AG04450 (cell line): ENCODE results near the gene RPS6KB2. TPM values are rescaled to one million over a fixed set of nuclear protein-coding genes. Genes with fewer than 3 reads are reported as not detected.

Experiments used
- CTCF ChIA-PET: fragments of 300-600, 350-600 bp; formaldehyde crosslinking; extraction: SDS; loops from one replicate; lab custom pipeline; 2022; ENCODE audit warnings: antibody characterized with exemption, inconsistent platforms; lab: Charles Lee
- POLR2A ChIA-PET: fragments of 350-600 bp; formaldehyde crosslinking; extraction: SDS; loops from one replicate; lab custom pipeline; 2021; ENCODE audit warnings: antibody characterized with exemption, inconsistent platforms; lab: Yijun Ruan, JAX
- DNase-seq: peaks from one replicate; pipeline ENCODE4 v3.0.0-alpha.2; 2011; ENCODE audit warnings: low read depth, low spot score
- H3K27ac ChIP-seq: one replicate; pipeline ENCODE4 v1.5.1; 2012; ENCODE audit warnings: low read depth, low read length, control low read depth
- H3K27me3 ChIP-seq: one replicate; pipeline ENCODE4 v1.6.0; 2012; ENCODE audit warnings: low read length; ENCODE audit not compliant: control insufficient read depth, insufficient read depth
- H3K4me3 ChIP-seq: 2 replicates; pipeline ENCODE4 v1.5.1; 2011; ENCODE audit warnings: mild to moderate bottlenecking, low read depth, low read length, control low read depth
- H3K9me3 ChIP-seq: 2 replicates; pipeline ENCODE4 v1.5.1; 2012; ENCODE audit warnings: low read length; ENCODE audit not compliant: control insufficient read depth, insufficient read depth
- polyA plus RNA-seq: library from polyadenylated mRNA; depleted of rRNA; stranded (reverse); fragments of >200 nt; gene quantifications from 2 replicates; pipeline ENCODE4 v1.2.3, GENCODE V29; 2011
- TF ChIP-seq, protein P1 (sequence below): IDR thresholded peaks from 2 replicates; pipeline ENCODE4 v1.5.1; 2011; ENCODE audit warnings: low read depth, low read length, control low read depth, inconsistent platforms

RPS6KB2 gene
- polyA plus RNA-seq, 1 experiment, result 36.0 TPM

DNA sequence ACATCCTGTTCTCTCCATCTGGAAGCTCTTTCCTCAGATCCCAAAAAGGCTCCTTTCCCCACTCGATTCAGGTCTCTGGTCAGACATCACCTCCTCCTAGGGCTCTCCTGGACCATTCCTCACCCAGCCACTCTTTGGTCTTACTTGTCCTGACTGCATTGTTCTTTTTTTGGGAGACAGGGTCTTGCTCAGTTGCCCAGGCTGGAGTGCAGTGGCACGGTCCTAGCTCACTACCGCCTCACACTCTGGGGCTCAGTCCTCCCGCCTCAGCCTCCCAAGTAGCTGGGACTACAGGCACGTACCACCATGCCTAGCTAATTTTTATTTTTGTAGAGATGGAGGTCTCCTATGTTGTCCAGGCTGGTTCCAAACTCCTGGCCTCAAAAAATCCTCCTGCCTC is 17.2 kb downstream of the RPS6KB2 start:
- no peaks in the 10 kb centered on the region for H3K27me3 ChIP-seq
- H3K4me3 ChIP-seq, result no peak overlapping the region
- CTCF ChIA-PET, result no interaction called here
- POLR2A ChIA-PET, result no interaction called here
- no peak overlapping the region for H3K27ac ChIP-seq
- no peaks in the 10 kb centered on the region; the same call in 1 of the 2 replicates for H3K9me3 ChIP-seq
- no peak for DNase-seq
- TF ChIP-seq, protein P1, sequence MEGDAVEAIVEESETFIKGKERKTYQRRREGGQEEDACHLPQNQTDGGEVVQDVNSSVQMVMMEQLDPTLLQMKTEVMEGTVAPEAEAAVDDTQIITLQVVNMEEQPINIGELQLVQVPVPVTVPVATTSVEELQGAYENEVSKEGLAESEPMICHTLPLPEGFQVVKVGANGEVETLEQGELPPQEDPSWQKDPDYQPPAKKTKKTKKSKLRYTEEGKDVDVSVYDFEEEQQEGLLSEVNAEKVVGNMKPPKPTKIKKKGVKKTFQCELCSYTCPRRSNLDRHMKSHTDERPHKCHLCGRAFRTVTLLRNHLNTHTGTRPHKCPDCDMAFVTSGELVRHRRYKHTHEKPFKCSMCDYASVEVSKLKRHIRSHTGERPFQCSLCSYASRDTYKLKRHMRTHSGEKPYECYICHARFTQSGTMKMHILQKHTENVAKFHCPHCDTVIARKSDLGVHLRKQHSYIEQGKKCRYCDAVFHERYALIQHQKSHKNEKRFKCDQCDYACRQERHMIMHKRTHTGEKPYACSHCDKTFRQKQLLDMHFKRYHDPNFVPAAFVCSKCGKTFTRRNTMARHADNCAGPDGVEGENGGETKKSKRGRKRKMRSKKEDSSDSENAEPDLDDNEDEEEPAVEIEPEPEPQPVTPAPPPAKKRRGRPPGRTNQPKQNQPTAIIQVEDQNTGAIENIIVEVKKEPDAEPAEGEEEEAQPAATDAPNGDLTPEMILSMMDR, result no peak

DNA sequence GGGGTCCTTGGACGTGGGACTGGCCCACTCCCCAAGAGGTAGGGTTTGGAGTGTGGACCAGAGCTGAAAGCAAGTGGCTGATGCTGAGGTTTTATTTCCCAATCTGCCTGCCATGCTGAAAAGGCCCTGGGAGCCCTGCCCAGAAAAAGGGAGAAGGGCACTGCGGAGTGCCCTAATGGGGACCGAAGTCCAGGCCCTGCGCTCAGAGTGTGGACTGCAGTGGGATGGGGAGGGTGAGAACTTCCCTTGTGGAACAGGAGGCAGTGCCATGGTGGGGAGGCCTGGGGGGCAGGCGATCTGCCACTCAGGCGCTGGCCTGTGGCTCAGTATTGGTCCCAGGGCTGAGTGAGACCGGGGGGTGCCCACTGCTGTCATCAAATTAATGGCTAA is 19.9 kb downstream of the RPS6KB2 start:
- H3K27ac ChIP-seq, result no peak overlapping the region
- H3K4me3 ChIP-seq, result no peak overlapping the region
- DNase-seq, result no peak
- TF ChIP-seq, protein P1, result no peak
- peaks cover 3% of the 10 kb centered on the region for H3K27me3 ChIP-seq
- ChIA-PET POLR2A (no interaction called here), CTCF (interaction anchor here (0.6 kb wide), 1 partner anchor 204 kb away, joined by 3 read pairs; no protein-coding TSS in a partner anchor)
- no peaks in the 10 kb centered on the region; the same call in 1 of the 2 replicates for H3K9me3 ChIP-seq

DNA sequence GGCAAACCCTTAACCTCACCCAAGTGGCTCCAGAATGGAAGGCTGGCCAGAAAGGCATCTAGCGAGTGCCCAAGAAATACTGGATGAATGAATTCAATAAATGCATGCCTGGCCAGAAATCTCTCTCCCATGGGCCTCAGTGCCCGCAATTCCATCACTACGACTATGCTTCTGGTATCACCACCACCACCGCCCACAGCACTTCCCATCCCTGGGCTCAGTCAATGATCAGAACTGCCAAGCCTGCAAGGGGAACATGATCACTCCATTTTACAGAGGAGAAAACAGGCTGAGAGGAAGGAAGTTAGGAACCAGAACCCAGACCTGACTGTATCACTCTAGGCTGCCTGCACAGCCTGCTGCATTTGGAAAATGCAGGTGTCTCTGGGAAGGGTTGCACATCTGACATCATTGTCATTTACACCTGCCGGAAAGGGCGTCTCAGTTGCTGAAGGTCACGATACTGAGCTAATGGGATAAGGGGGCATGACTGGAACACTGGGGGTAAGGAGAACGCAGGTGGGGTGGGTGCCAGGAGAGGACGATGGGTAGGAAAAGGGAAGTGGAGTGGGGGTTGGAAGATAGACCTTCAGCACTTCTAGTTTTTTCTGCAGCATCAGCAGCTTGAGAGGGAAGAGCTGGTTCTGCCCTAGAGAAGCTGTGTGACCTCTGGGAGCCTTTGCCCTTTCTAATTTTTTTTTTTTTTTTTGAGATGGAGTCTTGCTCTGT is 21.0 kb downstream of the RPS6KB2 start:
- Histone ChIP-seq H3K27ac (no peak overlapping the region), H3K4me3 (no peak overlapping the region), H3K27me3 (peaks cover 3% of the 10 kb centered on the region), H3K9me3 (no peaks in the 10 kb centered on the region; the same call in 1 of the 2 replicates)
- TF ChIP-seq, protein P1, result no peak
- no peak for DNase-seq
- ChIA-PET POLR2A (interaction anchor here (0.6 kb wide), 2 partner anchors 9 to 15 kb away, joined by 3 read pairs; no protein-coding TSS in a partner anchor), CTCF (interaction anchor here (0.6 kb wide), 1 partner anchor 203 kb away, joined by 3 read pairs; no protein-coding TSS in a partner anchor)

DNA sequence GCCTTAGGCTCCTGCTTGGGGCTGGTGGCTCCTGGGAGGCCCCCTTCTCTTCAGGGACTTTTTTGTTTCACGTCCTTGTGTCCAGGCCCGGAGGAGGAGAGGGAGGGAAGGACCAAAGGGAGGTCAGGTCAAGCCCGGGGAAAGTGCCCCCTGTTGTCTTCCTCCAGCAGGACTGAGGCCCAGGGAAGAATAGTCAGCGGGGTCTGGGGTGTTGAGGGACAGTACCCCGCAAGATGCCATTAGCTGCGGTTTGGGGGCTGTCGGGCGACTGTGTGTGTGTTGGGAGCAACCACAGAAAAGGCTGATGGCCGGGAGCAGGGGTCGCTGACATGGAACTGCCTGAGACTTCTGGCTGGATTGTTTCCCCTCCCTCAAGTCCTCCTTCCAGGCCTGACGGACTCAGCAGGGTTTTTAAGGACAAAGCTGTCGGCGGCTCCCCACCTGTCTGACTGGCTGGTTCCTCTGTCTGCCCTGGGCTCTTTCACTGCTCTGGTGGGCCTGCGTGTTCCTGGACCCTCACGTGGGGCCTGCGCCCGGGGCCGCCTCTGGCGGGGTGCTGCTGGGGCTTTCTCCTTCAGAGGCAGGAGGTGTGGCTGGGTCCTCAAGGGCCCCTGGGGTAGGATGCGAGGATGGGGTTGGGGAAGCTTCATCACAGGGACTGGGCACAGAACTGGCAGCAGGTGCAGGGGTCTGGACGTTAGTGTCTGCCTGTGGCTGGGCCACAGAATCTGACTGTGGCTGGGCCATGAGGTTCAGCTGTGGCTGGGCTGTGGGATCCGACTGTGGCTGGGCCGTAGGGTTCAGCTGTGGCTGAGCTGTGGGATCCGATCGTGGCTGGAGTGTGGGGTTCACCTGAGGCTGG is 22.7 kb downstream of the RPS6KB2 start:
- ChIA-PET CTCF (no interaction called here), POLR2A (interaction anchor here (0.5 kb wide), 1 partner anchor 10 kb away, joined by 3 read pairs; no protein-coding TSS in a partner anchor)
- no peak overlapping the region for H3K4me3 ChIP-seq
- H3K27me3 ChIP-seq, result peaks cover 11% of the 10 kb centered on the region
- no peaks in the 10 kb centered on the region; the same call in 1 of the 2 replicates for H3K9me3 ChIP-seq
- TF ChIP-seq, protein P1, result no peak
- DNase-seq, result no peak
- H3K27ac ChIP-seq, result no peak overlapping the region
